PC-9 (cell line): ENCODE measurements around the gene DOCK4. TPM values are rescaled to one million over a fixed set of nuclear protein-coding genes. Genes with fewer than 3 reads are reported as not detected.

Source experiments
- BruUV-seq: library from RNA; stranded (reverse); fragments of 400-500 nt; replicated peaks from 2 replicates; lab custom pipeline; 2021; lab: Mats Ljungman, UMichigan
- CTCF ChIA-PET: fragments of 300-600 bp; sonication (Branson Sonifier 250); formaldehyde crosslinking; loops from one replicate; lab custom pipeline; 2022; ENCODE audit warnings: antibody characterized with exemption; lab: Charles Lee
- POLR2A ChIA-PET: fragments of 300-600 bp; sonication (Branson Sonifier 250); formaldehyde crosslinking; loops from one replicate; lab custom pipeline; 2022; ENCODE audit warnings: antibody characterized with exemption; ENCODE audit not compliant: unreplicated experiment; lab: Charles Lee
- DNase-seq, 2 experiments: peaks; one replicate each; pipeline versions ENCODE4 v3.0.0 to v3.0.0-alpha.2; 2015 to 2022; ENCODE audit warnings: mixed read lengths in 1 of 2
- H2AFZ ChIP-seq: fragments of 200-600 bp; sonication (generic); 2 replicates; pipeline ENCODE4 v1.8.1; 2017; ENCODE audit warnings: antibody characterized with exemption
- H3F3A ChIP-seq: fragments of 200-600 bp; sonication (generic); 2 replicates; pipeline ENCODE4 v1.8.1; 2017; ENCODE audit warnings: antibody characterized with exemption, mild to moderate bottlenecking, low read depth; ENCODE audit not compliant: insufficient read depth
- H3K27ac ChIP-seq: fragments of 200-600 bp; sonication (generic); 2 replicates; pipeline ENCODE4 v1.6.1; 2016; ENCODE audit warnings: mixed run types
- H3K27me3 ChIP-seq: fragments of 200-600 bp; sonication (generic); 2 replicates; pipeline ENCODE4 v1.6.1; 2016; ENCODE audit warnings: low read depth, mixed run types; ENCODE audit not compliant: insufficient read depth
- H3K36me3 ChIP-seq: fragments of 200-600 bp; sonication (generic); 2 replicates; pipeline ENCODE4 v1.6.1; 2016; ENCODE audit warnings: low read depth, mixed run types
- H3K4me1 ChIP-seq: fragments of 200-600 bp; sonication (generic); replicated peaks from 2 replicates; pipeline ENCODE4 v1.6.1; 2016; ENCODE audit warnings: mixed run types; ENCODE audit not compliant: insufficient read depth
- H3K4me2 ChIP-seq: fragments of 200-600 bp; sonication (generic); 2 replicates; pipeline ENCODE4 v1.6.1; 2017; ENCODE audit warnings: mixed run types
- H3K4me3 ChIP-seq: fragments of 200-600 bp; sonication (generic); 2 replicates; pipeline ENCODE4 v1.6.1; 2016; ENCODE audit warnings: mixed run types
- H3K79me2 ChIP-seq: fragments of 200-600 bp; sonication (generic); 2 replicates; pipeline ENCODE4 v1.6.1; 2017; ENCODE audit warnings: low read depth, mixed run types
- H3K9me2 ChIP-seq: fragments of 200-600 bp; sonication (generic); 2 replicates; pipeline ENCODE4 v1.8.1; 2017; ENCODE audit warnings: mild to moderate bottlenecking; ENCODE audit not compliant: insufficient read depth
- H3K9me3 ChIP-seq: fragments of 200-600 bp; sonication (generic); 2 replicates; pipeline ENCODE4 v1.8.1; 2016; ENCODE audit warnings: low read depth; ENCODE audit not compliant: insufficient read depth
- H4K20me1 ChIP-seq: fragments of 200-600 bp; sonication (generic); 2 replicates; pipeline ENCODE4 v1.8.1; 2017; ENCODE audit not compliant: insufficient read depth
- CTCF ChIP-seq: fragments of 200-600 bp; sonication (generic); conservative IDR thresholded peaks from 2 replicates; pipeline ENCODE4 v1.6.1; 2017; ENCODE audit warnings: mixed run types, antibody characterized with exemption, mild to moderate bottlenecking, moderate library complexity
- EZH2 ChIP-seq: fragments of 200-600 bp; sonication (generic); IDR thresholded peaks from 2 replicates; pipeline ENCODE4 v1.8.0; 2017; ENCODE audit warnings: antibody characterized with exemption, low read depth
- intact Hi-C: fragments of 100-400 bp; cut with micrococcal nuclease; formaldehyde crosslinking; loops from one replicate; pipeline ENCODE4 v1.10.0; 2022; ENCODE audit not compliant: unreplicated experiment
- total RNA-seq: library from RNA; stranded (reverse); gene quantifications from 2 replicates; pipeline ENCODE4 v1.2.3, GENCODE V29; 2021

DOCK4 gene
- total RNA-seq, 1 experiment from 2014 or later, result 0.98 TPM

GRCh38 chr7:112101201-112101846 lies 104.9 kb downstream of the DOCK4 start:
- H3F3A ChIP-seq, result no peaks in the 10 kb centered on the region
- POLR2A ChIA-PET, result no interaction called here
- H2AFZ ChIP-seq, result no peak overlapping the region
- peaks cover 5% of the 10 kb centered on the region for H3K9me2 ChIP-seq
- TF ChIP-seq EZH2, result no peak
- no peak for TF ChIP-seq CTCF
- intact Hi-C loops, result no loop called here
- H3K4me2 ChIP-seq, result no peak overlapping the region
- H3K36me3 ChIP-seq, result no peaks in the 10 kb centered on the region
- no peaks in the 10 kb centered on the region for H3K9me3 ChIP-seq
- DNase-seq, result no peak
- H3K4me1 ChIP-seq, result no peaks in the 10 kb centered on the region
- H3K27ac ChIP-seq, result no peak overlapping the region
- CTCF ChIA-PET, result no interaction called here
- H4K20me1 ChIP-seq, result no peaks in the 10 kb centered on the region
- H3K4me3 ChIP-seq, result no peak overlapping the region
- BruUV-seq, result no TSS peak
- no peaks in the 10 kb centered on the region for H3K79me2 ChIP-seq
- no peaks in the 10 kb centered on the region for H3K27me3 ChIP-seq

GRCh38 chr7:112097524-112097923 lies 108.7 kb downstream of the DOCK4 start:
- ChIA-PET POLR2A (interaction anchor here (0.5 kb wide), 1 partner anchor 193 kb away, joined by 5 read pairs; no protein-coding TSS in a partner anchor), CTCF (no interaction called here)
- H3F3A ChIP-seq, result no peaks in the 10 kb centered on the region
- H3K4me3 ChIP-seq, result no peak overlapping the region
- no peak overlapping the region for H3K27ac ChIP-seq
- no peaks in the 10 kb centered on the region for H3K9me3 ChIP-seq
- no peaks in the 10 kb centered on the region for H3K4me1 ChIP-seq
- H3K4me2 ChIP-seq, result no peak overlapping the region
- H2AFZ ChIP-seq, result no peak overlapping the region
- no TSS peak for BruUV-seq
- peaks cover 7% of the 10 kb centered on the region for H3K9me2 ChIP-seq
- no peaks in the 10 kb centered on the region for H3K79me2 ChIP-seq
- no peak for DNase-seq
- no peaks in the 10 kb centered on the region for H3K27me3 ChIP-seq
- intact Hi-C loops, result no loop called here
- TF ChIP-seq CTCF, result no peak
- no peak for TF ChIP-seq EZH2
- H4K20me1 ChIP-seq, result no peaks in the 10 kb centered on the region
- no peaks in the 10 kb centered on the region for H3K36me3 ChIP-seq

GRCh38 chr7:112093409-112093808 lies 112.8 kb downstream of the DOCK4 start:
- no peaks in the 10 kb centered on the region for H3K79me2 ChIP-seq
- H3K4me2 ChIP-seq, result no peak overlapping the region
- no TSS peak for BruUV-seq

More at GRCh38 chr7:112093409-112093808, 112.8 kb downstream of the DOCK4 start:
- intact Hi-C loops, result no loop called here
- POLR2A ChIA-PET, result interaction anchor here (0.7 kb wide), 1 partner anchor 20 kb away, joined by 6 read pairs; no protein-coding TSS in a partner anchor
- Histone ChIP-seq H3K27me3 (no peaks in the 10 kb centered on the region), H3K36me3 (no peaks in the 10 kb centered on the region), H3K9me3 (no peaks in the 10 kb centered on the region), H4K20me1 (no peaks in the 10 kb centered on the region), H3F3A (no peaks in the 10 kb centered on the region), H2AFZ (no peak overlapping the region), H3K27ac (no peak overlapping the region), H3K9me2 (peaks cover 7% of the 10 kb centered on the region), H3K4me1 (no peaks in the 10 kb centered on the region), H3K4me3 (no peak overlapping the region)
- no peak for DNase-seq
- CTCF ChIA-PET, result no interaction called here
- TF ChIP-seq EZH2, result no peak
- no peak for TF ChIP-seq CTCF
